Measurements from ENCODE around the gene SGSM1.

The SGSM1 gene

GRCh38 chr22:24951942-24952836 lies 146.2 kb downstream of the SGSM1 start, which contains the start of gene KIAA1671:
KIAA1671 (plus strand) TSS chr22:24952716; CDS start chr22:25028000, 75,284 bp downstream.
- DNase-seq (ENCODE audit: low spot score) = peak; percentile 96

- peak; percentile 79 for DNase-seq (ENCODE audit: low spot score)
These were observed 146.9 kb downstream of the SGSM1 start for GRCh38 chr22:24952837-24953383.

GRCh38 chr22:24953384-24954113 lies 147.5 kb downstream of the SGSM1 start:
- DNase-seq (ENCODE audit: low spot score) = no peak

- no peak for DNase-seq (ENCODE audit: low spot score)
These were observed 148.1 kb downstream of the SGSM1 start for GRCh38 chr22:24954114-24954463.

GRCh38 chr22:24954856-24955255 lies 148.8 kb downstream of the SGSM1 start:
- no peak for DNase-seq (ENCODE audit: low spot score)

GRCh38 chr22:24957043-24957442 lies 151.0 kb downstream of the SGSM1 start:
- DNase-seq (ENCODE audit: low spot score) = no peak

- no peak for DNase-seq (ENCODE audit: low spot score)
These were observed 155.3 kb downstream of the SGSM1 start for GRCh38 chr22:24961217-24961844.

- DNase-seq (ENCODE audit: low spot score) = no peak
These were observed 156.1 kb downstream of the SGSM1 start for GRCh38 chr22:24962094-24962493.

GRCh38 chr22:24962835-24963234 lies 156.8 kb downstream of the SGSM1 start:
- DNase-seq (ENCODE audit: low spot score) = no peak

GRCh38 chr22:24964441-24964840 lies 158.4 kb downstream of the SGSM1 start:
- DNase-seq (ENCODE audit: low spot score) = no peak

GRCh38 chr22:24965822-24966626 lies 160.0 kb downstream of the SGSM1 start:
- DNase-seq (ENCODE audit: low spot score) = no peak

- DNase-seq (ENCODE audit: low spot score) = no peak
These were observed 162.1 kb downstream of the SGSM1 start for GRCh38 chr22:24968066-24968561.

GRCh38 chr22:24969560-24970301 lies 163.7 kb downstream of the SGSM1 start:
- no peak for DNase-seq (ENCODE audit: low spot score)

- no peak for DNase-seq (ENCODE audit: low spot score)
These were observed 166.4 kb downstream of the SGSM1 start for GRCh38 chr22:24972369-24972768.

- no peak for DNase-seq (ENCODE audit: low spot score)
These were observed 167.9 kb downstream of the SGSM1 start for GRCh38 chr22:24973872-24974271.

GRCh38 chr22:24975125-24975640 lies 169.2 kb downstream of the SGSM1 start:
- no peak for DNase-seq (ENCODE audit: low spot score)

- DNase-seq (ENCODE audit: low spot score) = no peak
These were observed 169.9 kb downstream of the SGSM1 start for GRCh38 chr22:24975813-24976341.

GRCh38 chr22:24976442-24977218 lies 170.6 kb downstream of the SGSM1 start:
- no peak for DNase-seq (ENCODE audit: low spot score)
